Activated T-cell treated with anti-CD3 and anti-CD28 coated beads for 24 hours (primary cell): ENCODE results near the gene WASHC1.
"Not testable (repeated sequence)": the region's sequence is repeated elsewhere in the genome, so short reads cannot be mapped to it uniquely, and the experiment has no call there.

ENCODE experiments used
- DNase-seq: peaks from one replicate; pipeline ENCODE4 v3.0.0-alpha.2; 2020; ENCODE audit warnings: low read depth

WASHC1 gene

GRCh38 chr9:14129-14809, 15.0 kb downstream of the WASHC1 start:
- not testable (repeated sequence) for DNase-seq

GRCh38 chr9:11206-11605, 18.1 kb downstream of the WASHC1 start:
- DNase-seq = peak; percentile 67

GRCh38 chr9:10653-11053, 18.6 kb downstream of the WASHC1 start:
- DNase-seq = not testable (repeated sequence)

GRCh38 chr9:10207-10606, 19.0 kb downstream of the WASHC1 start:
- not testable (repeated sequence) for DNase-seq
